K562 (cell line): ENCODE data around the gene MPPED1. TPM values are rescaled to one million over a fixed set of nuclear protein-coding genes. Genes with fewer than 3 reads are reported as not detected.

Experiments used
- CCNT2 ChIP-seq: IDR thresholded peaks from 2 replicates; pipeline ENCODE4 v1.6.1; 2011; ENCODE audit warnings: borderline replicate concordance, low read depth, mild to moderate bottlenecking, moderate library complexity, mixed read lengths, low read length; ENCODE audit not compliant: insufficient read length; ENCODE audit errors: extremely low read depth
- CHD7 ChIP-seq: fragments of 200-600 bp; sonication (generic); IDR thresholded peaks from one replicate; pipeline ENCODE4 v1.6.1; 2012; ENCODE audit warnings: mild to moderate bottlenecking, low read depth, low read length, inconsistent platforms
- MYBL2 ChIP-seq, 2 experiments: fragments of 450-650 bp in 1 of 2; sonication (generic) in 1 of 2; formaldehyde crosslinking in 1 of 2; IDR thresholded peaks; 2 replicates each; pipeline versions ENCODE4 v1.6.1 to v1.8.1; 2017 to 2022; ENCODE audit warnings: borderline replicate concordance in 1 of 2, inconsistent platforms in 1 of 2, low read depth in 1 of 2, mild to moderate bottlenecking in 1 of 2, missing genetic modification reagents in 1 of 2, moderate library complexity in 1 of 2
- TGIF2 ChIP-seq: sonication (generic); formaldehyde crosslinking; IDR thresholded peaks from 2 replicates; pipeline ENCODE4 v1.8.1; 2022; ENCODE audit warnings: mild to moderate bottlenecking, missing genetic modification reagents, moderate library complexity
- ZNF699 ChIP-seq: fragments of 250-450 bp; sonication (Bioruptor Pico); IDR thresholded peaks from 2 replicates; pipeline ENCODE4 v1.8.0; 2021; ENCODE audit warnings: mild to moderate bottlenecking, moderate library complexity; ENCODE audit not compliant: insufficient replicate concordance
- polyA plus RNA-seq, 8 experiments: library from polyadenylated mRNA; depleted of rRNA in 4 of 8; stranded (reverse) in 5 of 8; unstranded in 3 of 8; fragments of >200 nt; fragmentation: Nextera tagmentation in 2 of 8; fragmentation: Illumina TruSeq in 1 of 8; extraction: Ambion mirVana in 2 of 8; extraction: Trizol in 1 of 8; gene quantifications; 2 replicates each; pipeline versions ENCODE4 v1.2.1 to v1.2.3, GENCODE V29; 2011 to 2014; ENCODE audit warnings: inconsistent platforms in 1 of 8, missing spikeins in 1 of 8
- total RNA-seq, 7 experiments: library from RNA; depleted of rRNA in 6 of 7; stranded (reverse); fragments of >200 nt in 6 of 7; fragmentation: Illumina TruSeq in 2 of 7; extraction: Trizol in 2 of 7; gene quantifications; 2 replicates each; pipeline versions ENCODE4 v1.2.1 to v1.2.3, GENCODE V29; 2011 to 2021; ENCODE audit warnings: low replicate concordance in 1 of 7

The MPPED1 gene
- total and polyA plus RNA-seq, 9 of the 15 experiments (the other 6 are each of a cell fraction or from before 2014, with no cell fraction given), result not detected

GRCh38 chr22:43511276-43511910, 99.6 kb downstream of the MPPED1 start (continued):
- TF ChIP-seq CHD7, result no peak
- TF ChIP-seq TGIF2 (CRISPR knock-in tag), result no peak
- TF ChIP-seq MYBL2 (IDR thresholded peaks at IDR 0.05; ENCODE audit: low read depth), result no peak
- TF ChIP-seq MYBL2 (CRISPR knock-in tag; IDR thresholded peaks at IDR 0.05; ENCODE audit: borderline replicate concordance), result no peak
- TF ChIP-seq CCNT2, result no peak
- no peak for TF ChIP-seq ZNF699 (CRISPR knock-in tag)
